ENCODE results near the gene HIC1.

Gene HIC1

DNA sequence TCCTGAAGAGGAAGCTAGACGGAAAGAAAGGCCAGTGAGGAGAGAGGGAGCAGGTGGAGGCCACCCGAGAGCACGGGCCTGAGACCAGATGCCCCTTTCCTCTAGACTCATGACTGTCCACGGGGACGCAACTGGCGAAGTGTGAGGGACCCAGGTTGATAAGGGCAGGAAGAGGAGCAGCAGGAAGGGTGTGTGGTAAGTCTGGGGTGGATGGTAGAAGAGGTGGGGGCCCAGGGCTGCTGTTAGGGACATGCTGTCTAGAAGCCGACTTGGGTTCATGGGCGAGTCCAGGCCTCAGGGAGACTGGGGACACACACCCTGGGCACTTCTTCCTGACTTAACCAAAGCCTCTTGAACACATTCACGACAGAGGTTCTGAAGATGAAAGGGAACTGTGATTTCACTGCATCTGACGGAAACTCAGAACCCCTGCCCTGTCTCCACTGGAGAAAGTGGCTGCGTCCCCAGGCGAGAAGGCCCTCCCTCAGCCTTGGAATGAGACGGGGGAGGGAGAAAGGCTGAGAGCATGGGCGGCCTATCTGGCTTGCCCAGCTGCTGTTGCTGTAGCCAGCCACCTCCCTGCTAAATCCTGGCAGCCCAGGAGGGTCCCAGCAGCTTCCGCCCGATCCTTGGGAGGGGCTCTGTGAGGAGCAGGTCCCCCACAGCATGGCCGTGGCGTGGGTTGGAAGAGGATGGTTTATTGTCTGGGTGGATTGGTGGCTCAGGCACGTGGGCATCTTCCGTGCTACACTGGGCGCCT, 6.0 kb downstream of the HIC1 start:
- no peak for DNase-seq

DNA sequence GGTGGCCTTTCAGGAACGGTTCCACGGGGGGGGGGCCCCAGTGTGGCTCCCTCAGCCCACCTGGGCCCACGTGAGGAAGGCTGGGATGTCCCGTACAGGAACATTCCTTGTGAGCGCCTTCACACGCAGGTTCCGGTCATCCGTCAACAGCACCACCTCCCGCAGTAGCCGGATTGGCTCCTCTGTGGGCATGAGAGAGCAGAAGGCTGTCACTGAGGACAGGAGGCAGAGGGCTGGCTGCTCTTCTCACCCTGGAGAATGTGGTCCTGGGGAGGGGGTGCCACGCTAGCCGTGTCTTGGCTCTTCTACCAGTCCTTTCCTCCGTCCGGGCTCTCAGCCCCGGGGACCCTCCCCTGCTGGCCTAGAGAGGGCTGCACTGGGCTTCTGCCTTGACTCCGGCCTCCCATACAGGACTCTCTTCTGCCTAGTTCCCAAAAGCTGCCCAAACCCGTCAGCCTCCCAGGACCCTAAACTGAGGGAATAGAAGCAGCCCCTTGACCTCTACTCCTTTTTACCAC, 6.6 kb downstream of the HIC1 start:
- no peak for DNase-seq

DNA sequence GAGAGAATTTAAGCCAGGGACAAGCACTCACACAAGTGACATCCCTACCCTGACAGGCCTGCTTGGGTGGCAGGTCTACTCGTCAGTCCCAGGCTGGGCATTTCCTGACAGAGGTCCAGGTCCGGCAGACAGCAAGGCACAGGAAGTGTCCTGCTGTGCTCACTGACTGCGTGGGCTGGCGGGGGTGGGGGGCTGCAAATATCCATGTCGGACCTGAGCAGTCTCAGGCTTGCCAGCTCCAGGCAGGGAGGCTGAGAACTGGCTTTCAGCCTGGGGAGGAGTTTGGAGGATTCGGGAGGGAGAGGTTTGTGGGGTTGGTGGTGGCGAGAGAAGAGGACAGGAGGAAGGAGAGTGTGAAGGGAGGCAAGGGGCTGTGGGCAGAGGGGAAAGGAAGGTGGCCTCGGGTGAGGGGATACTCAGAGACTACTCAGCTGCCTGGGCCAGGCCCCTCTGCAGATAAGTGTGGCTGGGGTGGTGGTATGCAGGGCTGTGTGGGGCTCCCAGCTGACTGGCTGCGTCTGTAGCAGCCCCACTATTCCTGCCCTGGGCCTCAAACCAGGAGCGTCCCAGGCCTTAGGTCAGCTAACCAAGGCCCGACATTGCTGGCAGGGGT, 7.8 kb downstream of the HIC1 start:
- no peak for DNase-seq

DNA sequence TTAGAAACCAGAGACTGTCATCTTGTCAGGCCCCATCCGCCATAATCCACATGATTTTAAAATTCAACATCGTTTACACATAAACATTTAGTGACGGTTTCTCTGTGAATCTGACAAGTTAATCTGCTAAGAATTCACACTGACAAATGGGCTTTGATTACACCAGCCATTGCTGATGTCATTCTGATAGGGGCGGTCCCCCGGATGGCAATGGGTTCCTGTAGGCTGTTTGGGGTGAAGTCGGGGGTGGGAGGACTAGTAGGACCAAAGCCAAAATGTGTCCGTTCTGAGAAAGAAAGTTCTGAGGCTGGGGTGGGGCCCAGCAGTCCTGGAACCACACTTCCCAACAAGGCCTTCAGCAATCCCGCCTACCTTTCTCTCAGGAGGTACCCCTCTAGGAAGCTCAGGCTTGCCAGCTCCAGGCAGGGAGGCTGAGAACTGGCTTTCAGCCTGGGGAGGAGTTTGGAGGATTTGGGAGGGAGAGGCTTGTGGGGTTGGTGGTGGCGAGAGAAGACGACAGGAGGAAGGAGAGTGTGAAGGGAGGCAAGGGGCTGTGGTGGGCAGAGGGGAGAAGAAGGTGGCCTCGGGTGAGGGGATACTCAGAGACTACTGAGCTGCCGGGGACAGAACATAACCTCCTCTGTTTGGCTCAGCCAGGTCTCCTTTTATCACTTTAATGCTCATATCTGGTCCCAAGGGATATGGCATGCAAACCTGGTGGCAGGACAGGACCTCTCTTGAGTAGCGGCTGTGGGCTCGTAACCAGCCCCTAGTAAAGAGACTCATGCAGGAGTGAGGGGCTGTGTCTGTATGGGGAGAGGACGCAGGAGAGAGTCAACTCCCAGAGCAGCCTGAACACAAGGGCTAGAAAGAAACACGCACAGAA, 8.6 kb downstream of the HIC1 start:
- no peak for DNase-seq

DNA sequence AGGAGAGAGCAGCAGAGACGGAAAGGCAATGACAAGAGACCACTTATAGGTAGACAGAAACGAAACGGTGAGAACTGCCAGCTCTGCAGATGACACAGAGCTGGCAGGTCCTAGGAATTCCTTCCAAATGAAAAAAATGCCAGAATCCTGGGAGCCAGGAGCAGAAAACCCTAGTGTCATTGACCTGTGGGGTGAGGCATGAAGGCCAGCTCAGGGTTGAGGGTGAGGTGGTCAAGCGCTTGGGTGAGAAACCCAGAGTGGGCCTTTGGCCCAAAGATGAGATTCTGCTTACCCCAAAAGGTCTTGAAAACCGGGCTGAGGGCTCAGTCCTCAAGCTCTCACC, 9.2 kb downstream of the HIC1 start:
- no peak for DNase-seq

DNA sequence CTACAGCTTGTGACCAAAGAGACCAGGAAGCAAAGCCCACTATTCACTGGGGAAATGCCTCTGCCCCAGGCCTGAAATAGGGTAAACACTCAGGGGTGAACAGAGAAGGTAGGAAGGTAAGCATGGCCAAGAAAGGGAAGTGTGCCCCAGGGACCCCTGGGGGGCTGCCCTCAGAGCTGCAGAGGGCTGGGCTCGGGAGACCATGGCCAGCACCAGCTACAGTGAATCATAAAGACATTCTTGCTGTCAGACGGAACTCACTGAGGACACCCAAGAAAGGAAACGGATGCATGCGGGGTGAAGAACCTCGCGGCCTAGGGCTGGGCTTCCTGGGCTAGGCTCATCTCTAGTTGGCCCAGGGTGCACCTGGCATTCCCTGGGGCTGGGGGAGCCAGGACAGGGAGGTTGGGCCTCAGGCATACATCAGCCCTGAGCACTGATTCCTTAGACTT, 9.6 kb downstream of the HIC1 start:
- no peak for DNase-seq

DNA sequence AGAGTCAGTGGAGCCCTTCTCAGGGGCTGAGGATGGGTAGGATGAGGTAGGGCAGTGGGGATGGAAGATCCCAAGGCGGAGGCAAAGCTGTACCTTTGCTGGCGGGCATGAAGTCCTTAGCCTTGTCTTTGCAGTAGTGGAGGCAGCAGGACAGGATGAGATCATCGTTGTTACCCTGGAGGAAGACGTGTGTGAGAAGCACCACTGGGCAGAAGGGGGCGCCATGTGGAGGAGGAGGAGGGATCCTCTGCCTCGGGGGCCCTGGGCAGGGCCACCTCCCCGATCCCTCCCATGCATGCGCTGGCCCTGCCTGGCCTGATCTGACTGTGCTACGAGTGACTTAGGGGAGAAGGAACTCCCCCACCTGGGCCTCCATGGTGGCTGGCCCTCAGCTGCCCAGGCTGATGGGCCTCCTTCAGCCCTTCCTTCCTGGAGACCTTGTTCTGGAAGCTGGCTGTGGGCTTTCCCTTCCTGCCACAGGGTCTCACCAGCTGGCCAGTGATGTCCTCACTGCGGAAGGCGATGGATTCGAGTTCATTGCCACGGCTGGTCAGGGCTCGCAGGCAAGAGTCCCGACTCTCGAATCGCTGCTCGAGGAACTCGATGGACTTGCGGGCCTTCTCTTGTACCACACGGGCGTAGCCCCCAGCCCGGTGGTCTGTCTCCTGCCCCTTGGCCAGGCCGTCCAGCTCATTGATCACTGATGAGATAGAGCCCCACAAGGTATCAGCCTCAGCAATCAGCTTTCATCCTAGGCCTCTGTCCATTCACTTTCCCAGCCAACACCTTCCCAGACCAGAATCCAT, 10.3 kb downstream of the HIC1 start:
- peak; percentile 18 to 54 for DNase-seq

DNA sequence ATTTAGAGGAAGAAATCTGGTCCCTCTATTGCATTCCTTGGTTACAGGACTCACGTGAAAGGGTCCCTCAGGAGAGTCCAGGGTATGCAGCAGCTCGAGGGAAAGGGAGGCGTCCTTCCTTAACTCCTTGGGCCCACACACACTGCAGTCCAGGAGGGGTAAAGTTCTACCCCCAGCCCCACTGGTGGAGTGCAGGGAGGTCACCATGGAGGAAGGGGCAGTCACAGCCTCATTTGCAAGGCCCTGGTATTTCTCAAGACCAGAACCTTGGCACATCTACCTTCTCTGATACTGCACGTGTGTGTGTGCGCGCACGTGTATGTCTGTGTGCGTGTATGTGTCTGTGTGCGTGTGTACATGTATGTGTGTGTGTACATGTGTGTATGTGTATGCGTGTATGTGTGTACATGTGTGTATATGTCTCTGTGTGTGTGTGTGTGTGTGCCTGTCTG, 11.1 kb downstream of the HIC1 start:
- DNase-seq, result no peak

DNA sequence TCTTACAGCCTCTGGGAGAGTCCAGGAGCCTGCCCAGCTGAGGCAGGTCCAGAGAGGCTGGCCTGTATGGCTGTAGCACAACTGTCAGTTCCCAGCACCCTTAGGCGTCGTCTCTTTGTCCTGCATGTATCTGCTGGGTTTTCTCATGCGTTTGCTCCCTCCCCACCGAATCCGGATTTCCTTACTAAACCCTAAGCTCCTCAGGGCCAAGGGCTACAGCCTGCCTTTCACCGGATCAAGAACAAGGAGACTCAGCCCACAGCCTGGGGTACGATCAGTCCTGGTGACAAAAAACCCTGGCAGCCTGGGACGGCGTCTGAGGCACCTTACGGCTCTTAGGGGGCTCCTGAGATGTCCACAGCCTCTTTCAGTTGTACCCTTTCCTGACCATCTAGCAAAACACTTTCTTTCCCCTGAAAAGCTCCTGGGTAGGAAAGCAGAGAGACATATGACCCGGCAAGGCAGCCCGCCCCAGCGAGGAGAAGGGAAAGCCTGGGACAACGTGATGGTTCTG, 12.2 kb downstream of the HIC1 start:
- no peak for DNase-seq

DNA sequence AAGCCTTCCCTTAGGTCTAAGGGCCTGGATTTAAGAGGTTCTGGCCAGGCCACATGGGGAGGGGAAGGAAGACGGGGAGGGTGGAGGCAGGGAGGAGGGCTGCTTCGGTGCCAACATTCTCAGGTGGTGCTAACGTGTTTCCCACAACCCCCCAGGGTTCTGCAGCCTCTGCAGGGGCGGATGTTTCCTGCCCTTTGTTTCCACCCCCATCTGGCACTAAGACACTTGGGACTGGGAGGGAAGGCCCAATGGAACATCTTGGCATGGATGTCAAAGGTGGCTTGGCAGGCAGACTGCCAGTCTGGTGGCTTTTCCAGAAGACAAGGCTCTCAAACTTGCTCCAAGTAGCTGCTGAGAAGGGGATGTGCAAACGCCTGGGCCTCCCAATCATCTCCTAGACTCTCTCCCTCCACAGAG, 12.7 kb downstream of the HIC1 start:
- no peak for DNase-seq

DNA sequence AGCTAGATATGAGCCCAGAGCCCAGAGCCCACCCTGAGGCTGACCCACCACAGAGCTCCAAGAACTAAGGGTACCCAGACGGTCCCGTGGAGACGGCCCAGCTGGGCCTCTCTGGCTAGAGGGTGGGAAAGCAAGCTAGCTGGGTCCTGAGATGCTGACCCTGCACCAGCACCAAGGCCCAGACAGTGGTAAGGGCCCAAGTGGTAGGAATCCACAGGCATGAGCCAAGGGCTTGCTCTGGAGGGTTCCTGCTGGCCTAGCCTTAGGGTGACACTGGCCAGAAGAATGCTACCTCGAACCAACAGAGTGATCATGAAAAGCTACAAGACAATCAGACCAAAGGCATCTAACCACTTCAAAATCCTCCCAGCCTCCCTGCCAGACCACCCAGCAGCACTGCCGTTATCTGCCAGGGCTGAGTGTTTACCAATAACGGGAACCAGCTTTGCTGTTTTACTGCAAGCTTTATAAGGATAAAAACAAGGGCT, 13.2 kb downstream of the HIC1 start:
- DNase-seq, result no peak

DNA sequence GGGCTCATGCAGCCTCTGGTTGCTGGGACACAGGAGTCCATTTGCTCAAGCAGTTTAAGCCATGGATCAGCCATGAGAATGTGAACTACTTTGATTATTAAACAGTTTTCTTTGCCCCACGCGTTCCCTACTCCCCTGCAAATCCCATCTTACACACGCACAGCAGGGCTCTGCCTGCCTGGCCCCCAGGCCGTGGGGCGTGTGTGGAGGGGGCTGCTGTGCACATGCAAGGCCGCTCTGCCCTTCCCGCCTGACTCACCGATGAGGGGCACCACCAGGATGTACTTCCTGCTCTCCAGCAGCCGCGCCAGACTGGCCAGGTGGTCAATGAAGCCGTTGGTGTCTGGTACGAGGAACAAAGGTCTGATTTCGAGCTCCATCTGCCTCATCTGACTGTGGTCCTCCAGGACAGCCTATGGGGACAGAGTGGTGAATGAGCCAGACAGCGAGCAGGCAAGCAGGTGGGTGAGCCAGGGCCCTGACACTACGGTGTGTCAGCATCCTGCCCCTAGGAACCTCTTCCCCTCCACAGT, 13.7 kb downstream of the HIC1 start:
- no peak for DNase-seq

DNA sequence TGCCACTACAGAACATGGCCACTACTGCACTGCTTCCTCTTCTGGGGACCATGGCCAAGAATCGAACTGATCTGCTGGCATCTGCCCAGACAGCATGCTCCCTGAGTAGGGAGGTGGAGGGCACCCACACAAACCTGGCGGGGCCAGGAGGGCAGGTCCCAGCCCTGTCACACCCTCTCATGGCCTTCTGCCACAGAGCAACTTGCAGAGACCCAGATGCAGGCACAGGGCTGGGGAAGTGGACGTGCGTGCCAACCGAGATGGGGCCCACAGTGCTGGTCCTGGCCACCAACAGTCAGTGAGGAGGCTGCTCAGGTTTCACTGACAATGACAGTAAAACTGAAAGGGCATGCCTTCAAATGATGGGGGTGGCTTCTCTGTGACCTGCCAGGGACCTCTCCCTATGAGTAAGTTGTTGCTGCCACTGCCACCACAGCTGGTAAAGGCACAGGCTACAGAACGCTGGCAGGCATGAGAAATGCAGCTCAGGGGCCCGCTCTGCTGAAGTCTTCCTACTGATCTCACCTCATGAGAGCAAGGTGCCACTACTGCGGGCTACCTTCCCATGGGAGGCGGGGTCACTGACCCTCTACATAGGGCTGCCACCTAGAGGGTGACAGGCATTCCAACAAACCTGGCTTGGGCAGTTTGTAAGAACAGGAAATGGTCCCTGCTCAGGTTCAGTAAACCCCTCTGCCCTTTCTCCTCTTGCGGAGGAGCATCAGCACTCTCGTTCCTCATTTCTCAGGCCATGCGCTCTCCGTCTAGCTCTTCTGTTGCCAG, 15.5 kb downstream of the HIC1 start:
- no peak for DNase-seq

DNA sequence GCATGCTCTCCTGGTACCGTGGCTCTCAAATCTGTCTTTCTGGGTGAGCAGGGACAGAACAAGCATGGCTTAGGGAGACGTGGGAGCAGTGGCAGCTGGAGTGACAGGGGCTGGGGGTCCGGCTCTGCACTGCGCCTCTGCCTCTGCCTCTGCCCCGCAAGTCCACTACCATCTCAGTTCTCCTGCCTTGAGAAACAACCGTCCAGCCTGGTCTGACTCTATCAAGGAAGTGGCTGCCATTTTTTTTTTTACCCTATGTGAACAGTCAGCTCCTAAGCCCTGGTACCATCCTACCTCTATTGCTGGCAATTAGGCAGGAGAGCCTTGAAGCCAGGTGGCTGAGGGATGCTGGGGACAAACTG, 16.1 kb downstream of the HIC1 start:
- no peak for DNase-seq

DNA sequence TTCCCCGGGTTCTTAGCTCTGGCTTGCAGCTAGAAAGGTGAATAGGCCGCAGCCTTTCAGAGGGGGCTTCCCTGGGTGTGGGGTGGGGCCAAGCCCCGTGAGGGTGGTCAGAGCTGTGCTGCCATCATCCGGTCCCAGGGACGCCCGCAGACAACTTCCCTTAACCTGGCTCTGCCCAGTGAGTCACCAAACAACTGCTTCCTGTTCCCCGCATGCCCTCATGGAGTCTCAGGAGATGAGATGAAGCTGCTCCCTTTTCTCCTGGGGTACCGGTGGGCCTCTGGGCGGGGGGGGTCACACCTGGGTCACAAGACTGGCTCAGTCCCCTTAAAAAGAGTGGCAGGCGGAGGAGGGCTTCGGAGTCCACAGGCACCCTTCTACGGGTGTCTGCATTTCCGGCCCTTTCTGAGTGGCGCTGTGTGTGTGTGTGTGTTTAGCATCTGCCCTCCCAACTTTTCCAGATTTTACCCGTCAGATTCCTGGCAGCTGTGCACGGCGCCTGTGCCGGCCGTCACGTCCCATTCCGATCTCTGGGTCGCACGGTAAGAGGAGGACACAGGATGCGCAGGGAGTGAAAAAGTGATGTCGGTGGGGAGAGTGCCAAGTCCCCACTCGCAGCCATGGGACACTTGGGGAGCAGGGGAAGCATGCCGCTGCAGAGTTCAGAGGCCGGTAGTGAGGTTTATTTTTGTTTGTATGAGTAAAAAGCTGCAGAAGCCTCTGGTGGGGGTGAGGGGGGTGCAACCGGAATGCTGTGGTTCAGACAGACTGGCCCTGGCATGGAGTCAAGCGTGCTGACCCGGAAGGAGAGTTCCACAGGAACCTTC, 16.8 kb downstream of the HIC1 start:
- DNase-seq, result peak; percentile 31 to 56

DNA sequence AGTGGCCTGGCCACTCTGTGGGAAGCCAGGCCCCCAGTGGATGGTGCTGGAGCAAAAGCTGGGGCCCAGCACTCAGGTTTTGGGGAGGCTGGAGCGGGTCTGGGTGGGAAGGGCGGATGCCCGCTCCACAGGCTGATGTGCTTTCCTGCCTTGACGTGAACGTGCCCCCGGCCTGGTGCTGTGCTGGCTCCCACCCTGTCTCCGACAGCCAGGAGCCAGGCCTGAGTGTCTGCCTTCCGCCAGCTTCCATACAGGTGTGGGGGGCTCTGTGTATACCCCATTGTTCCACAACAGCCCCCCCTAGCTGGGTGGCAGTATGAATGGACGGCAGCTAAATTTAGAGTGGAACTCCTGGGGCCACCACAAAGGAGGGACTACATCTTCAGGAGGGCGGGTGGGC, 20.0 kb downstream of the HIC1 start:
- DNase-seq, result no peak

DNA sequence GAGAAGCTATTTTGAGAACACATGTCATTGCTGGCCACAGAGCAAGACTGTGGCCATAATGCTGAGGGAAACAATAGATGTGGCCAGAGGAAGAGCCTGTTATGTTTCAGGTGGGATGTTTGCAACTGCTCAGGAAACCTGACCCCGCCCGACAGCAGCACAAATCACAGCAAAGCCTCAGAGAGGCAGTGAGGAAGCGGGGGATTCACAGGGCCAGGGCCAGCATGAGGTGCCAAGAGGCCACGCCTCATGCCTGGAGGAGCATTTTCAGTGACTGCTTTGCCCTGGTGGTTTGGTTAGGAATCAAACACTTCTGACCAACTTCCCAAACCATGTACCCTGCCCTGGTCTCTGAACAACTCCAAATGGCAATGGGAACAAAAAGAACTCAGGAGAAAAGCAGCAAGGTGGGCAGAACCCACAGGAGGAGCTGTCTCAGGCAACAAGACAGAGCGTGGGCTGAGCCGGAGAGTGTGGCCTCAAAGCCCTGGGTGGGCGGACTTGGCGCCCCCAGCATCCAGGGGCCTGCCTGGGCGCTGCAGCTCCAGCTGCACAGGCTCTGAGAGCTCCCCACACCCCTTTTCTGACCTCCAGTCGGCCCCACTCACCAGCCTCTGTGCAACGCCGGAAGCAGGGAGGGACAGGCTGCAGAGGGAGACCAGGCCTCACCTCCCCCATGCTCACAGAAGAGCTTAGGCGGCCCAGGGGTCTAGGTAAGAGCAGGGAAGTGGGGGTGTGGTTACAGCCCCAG, 20.6 kb downstream of the HIC1 start:
- no peak for DNase-seq

DNA sequence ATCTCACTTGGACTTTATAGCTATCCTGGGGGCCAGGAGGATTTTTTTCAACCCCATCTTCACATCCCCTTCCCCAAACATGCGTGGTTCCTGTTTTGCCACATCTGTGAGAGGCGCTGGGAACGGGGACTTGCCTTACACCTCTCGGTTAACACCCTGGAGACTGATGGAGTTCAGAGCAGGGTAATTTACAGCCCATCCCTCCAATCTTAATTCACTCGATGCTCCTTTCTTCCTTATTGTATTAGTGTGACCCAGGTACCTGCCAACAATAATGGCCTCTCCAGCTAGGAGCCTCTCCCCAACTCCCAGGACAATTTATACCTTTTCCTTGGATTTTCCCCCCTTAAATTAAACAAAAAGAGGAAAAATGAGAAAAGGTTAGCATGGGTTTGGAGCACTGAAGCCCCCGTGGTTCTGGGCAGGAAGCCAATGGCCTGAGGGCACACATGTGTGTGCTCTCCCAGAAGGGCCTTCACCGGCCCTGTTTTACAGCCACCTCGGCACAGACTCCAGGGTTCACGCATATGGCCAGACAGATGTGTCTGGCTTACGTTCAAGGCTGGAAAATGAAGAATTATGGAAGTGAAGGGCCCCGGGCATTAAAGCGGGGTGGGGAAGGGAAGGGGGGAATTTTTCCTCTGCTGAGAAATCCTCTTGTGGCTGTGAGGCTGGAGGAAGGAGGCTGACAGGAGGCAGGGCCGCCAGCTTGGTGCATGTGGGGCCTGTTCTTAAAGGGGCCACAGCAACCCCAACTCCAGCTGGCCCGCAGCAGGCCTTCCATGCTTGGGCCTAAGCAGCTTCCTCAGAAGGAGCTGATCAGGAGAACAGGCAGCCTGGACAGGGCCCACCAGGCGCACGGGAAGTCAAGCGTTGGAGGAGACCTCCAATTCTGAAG, 21.4 kb downstream of the HIC1 start:
- no peak for DNase-seq

Measured in inflammatory macrophage (primary cell).